Astrocyte of the spinal cord (primary cell): ENCODE results near the gene PRDM16.

Experiments used
- DNase-seq: peaks from one replicate; pipeline ENCODE4 v3.0.0; 2011; ENCODE audit warnings: low read depth, low spot score
- H3K4me3 ChIP-seq: 2 replicates; pipeline ENCODE4 v1.5.1; 2011; ENCODE audit warnings: low read depth, mild to moderate bottlenecking, low read length, moderate library complexity
- in situ Hi-C: cut with HindIII; loops from 2 replicates; pipeline ENCODE4 v1.10.0; 2017; ENCODE audit warnings: low sequenced_read_pairs
- TF ChIP-seq, protein P1 (sequence below): IDR thresholded peaks from 2 replicates; pipeline ENCODE4 v1.5.1; 2012; ENCODE audit warnings: low read depth, mild to moderate bottlenecking, low read length, inconsistent platforms

PRDM16 gene

GRCh38 chr1:3434406-3435110 lies 365.6 kb downstream of the PRDM16 start:
- in situ Hi-C loops, result no loop called here
- DNase-seq, result no peak
- TF ChIP-seq, protein P1, sequence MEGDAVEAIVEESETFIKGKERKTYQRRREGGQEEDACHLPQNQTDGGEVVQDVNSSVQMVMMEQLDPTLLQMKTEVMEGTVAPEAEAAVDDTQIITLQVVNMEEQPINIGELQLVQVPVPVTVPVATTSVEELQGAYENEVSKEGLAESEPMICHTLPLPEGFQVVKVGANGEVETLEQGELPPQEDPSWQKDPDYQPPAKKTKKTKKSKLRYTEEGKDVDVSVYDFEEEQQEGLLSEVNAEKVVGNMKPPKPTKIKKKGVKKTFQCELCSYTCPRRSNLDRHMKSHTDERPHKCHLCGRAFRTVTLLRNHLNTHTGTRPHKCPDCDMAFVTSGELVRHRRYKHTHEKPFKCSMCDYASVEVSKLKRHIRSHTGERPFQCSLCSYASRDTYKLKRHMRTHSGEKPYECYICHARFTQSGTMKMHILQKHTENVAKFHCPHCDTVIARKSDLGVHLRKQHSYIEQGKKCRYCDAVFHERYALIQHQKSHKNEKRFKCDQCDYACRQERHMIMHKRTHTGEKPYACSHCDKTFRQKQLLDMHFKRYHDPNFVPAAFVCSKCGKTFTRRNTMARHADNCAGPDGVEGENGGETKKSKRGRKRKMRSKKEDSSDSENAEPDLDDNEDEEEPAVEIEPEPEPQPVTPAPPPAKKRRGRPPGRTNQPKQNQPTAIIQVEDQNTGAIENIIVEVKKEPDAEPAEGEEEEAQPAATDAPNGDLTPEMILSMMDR, result no peak
- H3K4me3 ChIP-seq, result no peak overlapping the region

DNA sequence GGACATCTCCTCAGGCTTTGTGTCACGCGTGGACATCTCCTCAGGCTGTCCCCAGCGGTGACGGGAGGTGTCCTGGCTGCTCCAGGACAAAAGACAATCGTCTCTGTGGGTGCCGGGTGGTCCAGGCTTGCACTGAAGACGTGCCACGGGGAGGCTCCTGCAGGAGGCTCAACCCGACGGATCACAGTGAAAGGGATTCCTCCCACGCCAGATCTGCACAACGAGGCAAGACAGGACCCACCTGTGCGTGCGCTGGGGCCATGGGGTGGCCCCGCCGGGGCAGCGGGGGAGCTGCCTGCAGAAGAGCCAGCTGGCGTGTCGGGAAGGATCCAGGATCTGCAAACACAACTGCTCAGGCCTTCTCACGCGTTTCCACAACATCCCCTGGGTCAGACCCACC lies 366.7 kb downstream of the PRDM16 start:
- in situ Hi-C loops, result no loop called here
- no peak for DNase-seq
- TF ChIP-seq, protein P1, result no peak
- H3K4me3 ChIP-seq, result no peak overlapping the region

DNA sequence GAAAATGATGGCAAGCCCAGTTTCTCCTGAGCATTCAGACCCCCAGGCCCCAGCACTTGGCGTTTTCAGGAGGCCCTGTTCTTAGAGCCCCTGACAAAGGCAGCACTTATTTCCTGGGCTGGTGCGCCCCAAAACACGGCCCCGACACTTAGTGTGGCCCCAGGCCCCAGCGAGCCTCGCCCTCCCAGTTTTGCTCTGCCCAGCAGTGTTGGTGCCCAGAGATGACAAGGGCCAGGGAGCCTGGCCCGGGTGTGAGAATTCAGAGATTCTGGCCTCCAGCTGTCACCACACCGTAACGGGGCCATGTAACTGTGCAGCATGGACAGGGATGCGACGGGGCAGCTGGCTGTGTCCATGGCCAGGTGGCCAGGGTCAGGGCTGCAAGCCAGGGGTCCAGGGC lies 367.4 kb downstream of the PRDM16 start:
- no peak overlapping the region for H3K4me3 ChIP-seq
- TF ChIP-seq, protein P1, result no peak
- in situ Hi-C loops, result no loop called here
- DNase-seq, result no peak

DNA sequence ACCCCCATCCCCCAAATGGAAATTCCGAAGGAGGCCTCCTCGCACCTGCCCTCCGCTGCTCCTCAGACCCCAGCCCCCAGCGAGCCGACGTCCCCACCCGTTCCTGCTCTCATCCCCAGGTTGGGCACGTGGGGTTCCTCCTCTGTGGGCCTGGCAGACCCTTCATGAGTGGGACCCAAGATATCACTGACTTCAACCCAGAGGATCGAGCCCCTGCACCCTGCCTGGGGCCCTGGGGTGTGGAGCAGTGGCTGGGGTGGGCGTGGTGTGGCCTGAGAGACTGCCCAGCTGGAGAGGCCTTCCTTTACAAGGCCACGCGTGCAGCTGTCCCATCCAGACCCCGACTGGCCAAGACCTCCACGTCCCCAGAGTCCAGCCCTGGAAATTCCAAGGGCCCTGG lies 367.9 kb downstream of the PRDM16 start:
- TF ChIP-seq, protein P1, result no peak
- H3K4me3 ChIP-seq, result no peak overlapping the region
- no peak for DNase-seq
- in situ Hi-C loops, result no loop called here

- TF ChIP-seq, protein P1, result no peak
- DNase-seq, result no peak
- H3K4me3 ChIP-seq, result no peak overlapping the region
- in situ Hi-C loops, result no loop called here
Observed at GRCh38 chr1:3438661-3439180, 369.7 kb downstream of the PRDM16 start.

- in situ Hi-C loops, result no loop called here
- TF ChIP-seq, protein P1, result no peak
Observed at GRCh38 chr1:3439346-3440299, 370.6 kb downstream of the PRDM16 start.

More at GRCh38 chr1:3439346-3440299, 370.6 kb downstream of the PRDM16 start:
- DNase-seq, result no peak
- H3K4me3 ChIP-seq, result no peak overlapping the region
